ENCODE results near the gene SMARCB1. TPM values are rescaled to one million over a fixed set of nuclear protein-coding genes. Genes with fewer than 3 reads are reported as not detected.

Gene SMARCB1
- total and polyA plus RNA-seq, 2 donors (not counting 1 experiment from before 2014, with no cell fraction given), result 179 to 190 TPM

- Histone ChIP-seq H4K20me1 (ENCODE audit: control insufficient read depth, insufficient read depth, low read length, poor library complexity, severe bottlenecking) (no peaks in the 10 kb centered on the region), H3K27me3 (replicated peaks in 1 of 4; ENCODE audit: control extremely low read depth in 1 of 4, control insufficient read depth in 3 of 4, insufficient read depth in 4 of 4, low read length in 3 of 4) (no peaks in the 10 kb centered on the region), H3K27ac (ENCODE audit: low read length in 2 of 2) (no peak overlapping the region), H3K4me3 (ENCODE audit: control extremely low read depth in 1 of 5, extremely low read depth in 1 of 5, insufficient read depth in 1 of 5, low read depth in 2 of 5, low read length in 4 of 5) (no peak overlapping the region), H3K9me3 (ENCODE audit: control extremely low read depth in 1 of 3, control insufficient read depth in 2 of 3, insufficient read depth in 1 of 3, low read length in 2 of 3) (peaks cover 0 to 5% (median 0%) of the 10 kb centered on the region in 3 donors), H3K4me1 (ENCODE audit: control insufficient read depth in 2 of 2, insufficient read depth in 2 of 2, low read length in 2 of 2) (peaks cover 54 to 85% of the 10 kb centered on the region in 2 donors), H3K36me3 (replicated peaks in 1 of 2; ENCODE audit: control extremely low read depth in 1 of 2, control insufficient read depth in 1 of 2, extremely low read depth in 1 of 2, insufficient read depth in 2 of 2, low read length in 1 of 2) (no peaks in the 10 kb centered on the region), H3K79me2 (ENCODE audit: control insufficient read depth, insufficient read depth, low read length) (peaks cover 10% of the 10 kb centered on the region), H3K9ac (ENCODE audit: low read length) (no peak overlapping the region), H2AFZ (ENCODE audit: insufficient read depth, low read depth, low read length, poor library complexity, severe bottlenecking) (peak overlapping the region; percentile 3), H3K4me2 (replicated peaks; ENCODE audit: low read depth, low read length, poor library complexity, severe bottlenecking) (peak overlapping the region; percentile 75)
- Mint-ChIP-seq H3K4me3 (peak overlapping the region; percentile 79), H3K27ac (peak overlapping the region; percentile 98), H3K4me1 (peaks cover 86% of the 10 kb centered on the region), H3K27me3 (no peaks in the 10 kb centered on the region), H3K9me3 (ENCODE audit: insufficient read depth) (no peaks in the 10 kb centered on the region)
- WGBS (ENCODE audit: insufficient coverage), result 89% methylated on average over 4 of the region's 7 CpGs
- TF ChIP-seq EZH2 (IDR thresholded peaks at IDR 0.05; ENCODE audit: borderline replicate concordance, insufficient read depth, low read depth, low read length, poor library complexity, severe bottlenecking) (no peak), CTCF (IDR thresholded peaks at IDR 0.05) (no peak)
- DNase-seq (no peak), ATAC-seq (ENCODE audit: low read depth) (no peak)
- ChIA-PET CTCF (interaction anchor here (0.8 to 9.7 kb wide), 15 partner anchors 12 to 257 kb away, joined by 3 to 183 read pairs (median 4); partner anchors contain the start of genes CHCHD10, MMP11, SLC2A11 and VPREB3), POLR2A (interaction anchor here (0.8 to 4.5 kb wide), 12 partner anchors 10 to 110 kb away, joined by 3 to 50 read pairs (median 7); partner anchors contain the start of genes CHCHD10, MIF, MMP11 and SLC2A11)
- intact Hi-C loops (cut with micrococcal nuclease), result loop anchor here (5.0 to 10.0 kb wide), 3 partner anchors 219 to 701 kb away; partner anchors contain the start of genes RAB36 and RSPH14
Observed at GRCh38 chr22:23846081-23846469, 59.3 kb downstream of the SMARCB1 start.

- peaks cover 10% of the 10 kb centered on the region for H3K79me2 ChIP-seq (ENCODE audit: control insufficient read depth, insufficient read depth, low read length)
- ATAC-seq (ENCODE audit: low read depth) (no peak), DNase-seq (no peak)
- no peak overlapping the region for H3K9ac ChIP-seq (ENCODE audit: low read length)
- ChIA-PET POLR2A (interaction anchor here (0.7 to 3.8 kb wide), 10 partner anchors 10 to 240 kb away, joined by 3 to 50 read pairs (median 5); partner anchors contain the start of genes C22orf15, MMP11, SLC2A11 and SMARCB1), CTCF (interaction anchor here (0.7 to 9.7 kb wide), 14 partner anchors 9 to 306 kb away, joined by 3 to 183 read pairs (median 4); partner anchors contain the start of genes CHCHD10, DERL3, MMP11 and SLC2A11)
- no peaks in the 10 kb centered on the region for H3K9me3 Mint-ChIP-seq (ENCODE audit: insufficient read depth)
- no peaks in the 10 kb centered on the region for H3K36me3 ChIP-seq (replicated peaks in 1 of 2; ENCODE audit: control extremely low read depth in 1 of 2, control insufficient read depth in 1 of 2, extremely low read depth in 1 of 2, insufficient read depth in 2 of 2, low read length in 1 of 2)
- peak overlapping the region; percentile 74 for H3K27ac Mint-ChIP-seq
- H4K20me1 ChIP-seq (ENCODE audit: control insufficient read depth, insufficient read depth, low read length, poor library complexity, severe bottlenecking), result no peaks in the 10 kb centered on the region
- H3K27me3 ChIP-seq (replicated peaks in 1 of 4; ENCODE audit: control extremely low read depth in 1 of 4, control insufficient read depth in 3 of 4, insufficient read depth in 4 of 4, low read length in 3 of 4), result no peaks in the 10 kb centered on the region
- peaks cover 82% of the 10 kb centered on the region for H3K4me1 Mint-ChIP-seq
- WGBS (ENCODE audit: insufficient coverage), result 79% methylated on average over 12 of the region's 18 CpGs
- TF ChIP-seq EZH2 (IDR thresholded peaks at IDR 0.05; ENCODE audit: borderline replicate concordance, insufficient read depth, low read depth, low read length, poor library complexity, severe bottlenecking), result no peak
- no peak for TF ChIP-seq CTCF (IDR thresholded peaks at IDR 0.05)
- H3K4me3 Mint-ChIP-seq, result peak overlapping the region; percentile 39
- H3K4me2 ChIP-seq (replicated peaks; ENCODE audit: low read depth, low read length, poor library complexity, severe bottlenecking), result peak overlapping the region; percentile 34
- no peak overlapping the region for H3K27ac ChIP-seq (ENCODE audit: low read length in 2 of 2)
- no peaks in the 10 kb centered on the region for H3K27me3 Mint-ChIP-seq
- H3K9me3 ChIP-seq (ENCODE audit: control extremely low read depth in 1 of 3, control insufficient read depth in 2 of 3, insufficient read depth in 1 of 3, low read length in 2 of 3), result peaks cover 0 to 5% (median 0%) of the 10 kb centered on the region in 3 donors
- H3K4me3 ChIP-seq (ENCODE audit: control extremely low read depth in 1 of 5, extremely low read depth in 1 of 5, insufficient read depth in 1 of 5, low read depth in 2 of 5, low read length in 4 of 5), result peak overlapping the region in 1 of 5 experiments; percentile 6
- H3K4me1 ChIP-seq (ENCODE audit: control insufficient read depth in 2 of 2, insufficient read depth in 2 of 2, low read length in 2 of 2), result peaks cover 54 to 81% of the 10 kb centered on the region in 2 donors
- no peak overlapping the region for H2AFZ ChIP-seq (ENCODE audit: insufficient read depth, low read depth, low read length, poor library complexity, severe bottlenecking)
- intact Hi-C loops (cut with micrococcal nuclease), result loop anchor here (5.0 to 10.0 kb wide), 3 partner anchors 220 to 703 kb away; partner anchors contain the start of genes RAB36 and RSPH14
Observed at GRCh38 chr22:23847310-23847920, 60.6 kb downstream of the SMARCB1 start.
